ENCODE results near the gene ACSF2.

ACSF2 gene

DNA sequence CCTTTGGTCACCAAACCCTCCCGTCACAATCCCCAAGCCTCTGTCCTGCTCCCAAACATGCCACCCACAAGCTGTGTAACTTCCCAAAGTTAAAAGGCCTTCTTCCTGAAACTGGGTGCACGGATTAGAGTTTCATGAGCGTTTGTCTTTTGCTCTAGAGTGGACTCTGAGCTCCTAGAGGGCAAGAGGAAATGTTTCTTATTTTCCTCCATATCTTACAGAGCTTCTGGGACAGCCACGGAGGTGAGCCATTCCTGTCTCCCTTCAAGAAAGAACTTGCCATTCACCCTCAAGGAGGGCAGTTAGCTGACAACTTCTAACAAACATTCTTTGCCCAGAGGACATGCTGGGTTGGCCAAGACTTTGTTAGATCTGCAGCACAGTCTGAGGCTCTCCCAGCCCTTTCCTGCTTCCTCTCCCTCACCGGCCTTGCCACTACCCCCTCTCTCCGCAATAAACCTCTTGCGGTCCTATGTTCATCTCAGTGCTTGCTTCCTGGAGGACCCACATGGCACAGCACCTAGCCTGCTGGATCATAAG lies 79.6 kb downstream of the ACSF2 start:
- DNase-seq: no peak

DNA sequence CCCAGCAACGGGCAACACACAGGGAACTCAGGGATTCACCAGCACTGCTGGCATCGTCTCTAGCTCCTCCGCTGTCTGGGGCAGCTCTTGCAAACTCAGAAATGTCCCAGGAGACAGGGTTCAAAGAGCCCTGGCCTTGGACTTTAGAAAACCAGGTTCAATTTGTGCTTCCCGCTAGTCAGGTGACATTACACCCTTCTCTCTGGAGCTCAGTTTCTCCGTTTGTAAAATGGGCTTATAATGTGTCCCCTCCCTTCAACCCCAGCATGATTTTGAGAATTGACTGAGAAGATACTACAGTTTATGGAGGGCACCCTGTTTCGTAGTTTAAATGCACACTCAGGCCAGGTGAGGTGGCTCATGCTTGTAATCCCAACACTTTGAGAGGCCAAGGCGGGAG lies 80.3 kb downstream of the ACSF2 start:
- DNase-seq: no peak

DNA sequence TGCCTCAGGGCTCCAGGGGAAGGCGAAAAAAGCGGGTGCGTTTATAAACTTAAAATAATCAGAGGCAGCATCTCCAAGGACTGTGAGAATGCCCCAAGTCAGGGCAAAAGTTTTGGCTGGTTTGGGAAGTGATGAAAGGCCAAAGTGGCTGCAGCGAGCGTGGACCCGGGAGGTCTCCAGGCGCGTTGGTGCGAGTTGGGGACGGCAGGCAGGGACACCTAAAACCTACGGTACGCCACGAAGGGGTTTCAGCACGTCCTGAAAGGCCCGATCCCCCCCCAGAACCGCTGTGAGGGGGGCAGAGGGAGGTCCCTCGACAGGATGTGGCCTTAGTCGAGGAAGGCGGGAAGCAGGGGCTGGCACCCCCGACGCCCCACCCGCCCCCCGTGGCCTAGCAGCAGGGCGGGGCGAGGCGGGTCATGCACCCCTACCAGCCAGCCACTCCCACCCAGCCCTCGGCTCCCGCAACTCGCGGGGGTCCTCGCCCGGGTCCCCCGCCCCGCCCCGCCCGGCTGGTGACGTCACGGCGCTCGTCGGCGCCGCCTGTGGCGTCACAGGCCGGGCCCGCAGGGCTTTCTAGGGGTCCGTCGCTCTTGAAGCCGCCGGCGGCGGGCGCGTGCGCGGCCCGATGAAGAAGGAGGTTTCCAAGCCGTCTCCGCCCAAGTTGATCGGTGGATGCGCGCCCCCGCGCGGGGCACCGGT lies 82.0 kb downstream of the ACSF2 start, which contains the start of gene MYCBPAP:
Gene MYCBPAP, plus strand, starts transcription at position 569 of the 702 bp plus-strand sequence. CDS start 236 bp downstream, outside the sequence.
- DNase-seq: no peak

DNA sequence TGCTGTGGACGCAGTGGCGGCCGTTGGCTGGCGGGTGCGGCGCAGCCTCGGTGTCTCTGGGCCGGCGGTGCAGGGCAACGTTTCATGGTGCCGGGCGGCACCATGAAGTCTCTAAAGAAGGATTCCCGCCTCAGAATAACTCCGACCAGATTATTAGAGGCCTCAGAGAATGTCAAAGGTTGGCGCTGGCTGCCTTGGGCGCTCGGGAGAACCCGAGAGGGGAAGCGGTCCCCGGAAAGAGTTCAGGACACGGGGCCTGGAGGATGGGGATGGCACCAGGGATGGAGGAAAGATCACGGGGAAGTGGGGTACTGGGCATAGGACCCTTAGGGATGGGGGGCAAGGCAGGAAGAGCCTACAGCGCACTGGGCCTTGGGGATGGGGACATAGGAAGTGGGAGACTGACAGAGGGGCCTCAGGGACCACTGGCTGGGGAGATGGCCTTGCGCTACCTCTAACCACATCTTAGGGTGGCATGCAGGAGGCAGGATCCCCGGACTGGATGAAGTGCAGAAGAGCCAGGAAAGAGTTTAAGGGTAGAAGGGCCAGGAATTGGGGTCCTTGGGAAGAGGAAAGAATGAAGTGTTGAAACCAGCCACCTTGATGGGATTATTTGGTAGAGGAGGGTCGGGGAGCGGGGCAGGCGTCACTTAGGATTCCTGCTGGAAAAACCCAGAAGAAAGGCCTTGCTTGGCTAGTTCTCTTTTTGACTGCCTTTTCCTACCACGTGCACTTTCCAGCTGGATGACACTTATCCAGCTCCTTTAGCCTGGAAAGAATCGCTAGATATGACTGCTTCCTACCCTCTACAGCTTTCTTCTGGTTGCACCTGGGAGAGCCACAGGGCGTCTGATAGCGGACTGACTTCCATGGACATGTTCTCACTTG lies 82.8 kb downstream of the ACSF2 start:
- no peak for DNase-seq

DNA sequence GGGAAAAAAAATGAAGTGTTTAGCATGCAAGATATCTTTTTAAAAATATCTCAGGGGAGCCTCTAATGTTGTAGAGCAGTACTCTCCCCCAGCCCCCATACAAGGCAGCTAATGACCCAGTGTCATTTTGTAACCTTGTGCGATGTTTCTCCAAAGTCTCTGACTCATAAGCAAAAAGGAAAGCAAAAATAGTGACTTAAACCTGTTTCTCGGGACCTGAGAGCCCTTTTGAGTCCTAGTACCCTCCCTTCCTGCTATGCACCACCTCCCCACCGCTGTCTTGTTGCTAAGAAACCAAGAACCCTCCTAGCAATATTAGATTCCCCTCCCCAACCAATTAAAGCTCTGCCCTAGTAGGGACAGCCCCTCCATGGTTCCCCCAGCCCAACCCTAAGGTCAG lies 85.0 kb downstream of the ACSF2 start:
- DNase-seq: no peak

DNA sequence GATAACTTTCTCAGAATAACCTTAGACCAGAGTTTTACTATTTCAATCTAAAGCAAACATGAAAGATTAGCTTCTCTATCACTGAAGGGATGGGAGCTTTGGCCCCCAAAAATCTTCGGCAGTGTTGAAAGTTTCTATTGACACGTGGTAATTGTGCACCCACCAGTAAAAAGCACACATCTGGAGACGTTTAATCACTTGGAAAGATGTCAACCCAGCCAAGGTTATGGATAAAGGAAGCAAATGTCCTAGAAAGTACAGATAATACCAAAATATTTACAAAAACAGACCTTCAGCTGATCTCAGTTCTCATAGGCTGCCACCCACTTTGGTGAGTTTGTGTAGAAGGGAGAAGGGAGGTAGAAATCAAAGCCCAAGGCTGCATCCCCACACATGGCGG lies 87.5 kb downstream of the ACSF2 start:
- no peak for DNase-seq

DNA sequence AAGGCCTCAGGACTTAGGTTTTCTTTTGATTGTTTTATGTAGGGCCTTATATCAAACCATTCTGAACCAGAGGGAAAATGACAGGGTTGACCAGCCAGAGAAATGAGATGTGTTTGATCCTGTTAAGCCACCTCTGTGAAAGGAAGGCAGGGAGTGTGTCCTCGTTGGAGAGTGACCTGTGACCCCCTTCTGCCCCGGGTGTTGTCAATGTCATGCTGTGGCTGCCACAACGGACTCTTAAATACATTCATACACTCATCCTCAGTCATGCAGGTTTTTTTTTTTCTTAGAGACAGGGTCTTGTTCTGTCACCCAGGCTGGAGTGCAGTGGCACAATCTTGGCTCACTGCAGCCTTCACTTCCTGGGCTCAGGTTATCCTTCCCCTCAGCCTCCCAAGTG lies 88.4 kb downstream of the ACSF2 start:
- DNase-seq: no peak

DNA sequence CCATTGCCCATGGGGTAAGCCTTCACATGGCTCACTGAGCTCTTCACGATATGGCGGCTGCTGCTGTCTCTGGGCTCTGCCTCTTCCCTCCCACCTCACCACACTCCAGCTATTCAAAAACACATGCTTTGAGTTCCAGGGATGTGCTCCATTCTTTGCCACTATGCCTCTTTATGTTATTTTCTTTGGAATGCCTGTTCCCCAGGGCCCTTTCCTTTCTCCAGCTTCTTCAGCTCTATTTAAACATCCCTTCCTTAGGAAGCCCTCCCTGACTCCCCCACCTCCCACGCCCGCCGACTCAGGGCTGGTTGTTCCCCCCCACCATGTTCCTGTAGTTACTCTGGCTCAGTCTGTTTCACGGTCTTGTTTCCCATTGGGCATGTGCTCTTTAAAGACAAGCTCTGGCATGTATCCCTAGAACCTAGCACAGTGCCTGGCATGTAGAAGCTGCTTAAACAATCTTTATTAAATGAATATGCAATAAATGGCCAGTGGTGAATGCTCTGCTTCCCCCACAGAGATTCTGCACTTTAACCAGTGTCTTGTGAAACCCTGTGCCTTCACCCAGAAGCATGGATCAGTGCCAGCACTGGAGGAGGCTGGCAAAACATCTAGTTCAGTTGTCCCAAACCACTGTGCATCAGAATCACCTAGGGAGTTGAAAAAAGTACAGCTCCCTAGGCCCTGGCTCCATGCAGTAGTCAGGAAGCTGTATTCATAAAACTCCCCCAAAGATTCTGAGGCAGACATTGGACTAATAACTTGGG lies 89.1 kb downstream of the ACSF2 start:
- no peak for DNase-seq

DNA sequence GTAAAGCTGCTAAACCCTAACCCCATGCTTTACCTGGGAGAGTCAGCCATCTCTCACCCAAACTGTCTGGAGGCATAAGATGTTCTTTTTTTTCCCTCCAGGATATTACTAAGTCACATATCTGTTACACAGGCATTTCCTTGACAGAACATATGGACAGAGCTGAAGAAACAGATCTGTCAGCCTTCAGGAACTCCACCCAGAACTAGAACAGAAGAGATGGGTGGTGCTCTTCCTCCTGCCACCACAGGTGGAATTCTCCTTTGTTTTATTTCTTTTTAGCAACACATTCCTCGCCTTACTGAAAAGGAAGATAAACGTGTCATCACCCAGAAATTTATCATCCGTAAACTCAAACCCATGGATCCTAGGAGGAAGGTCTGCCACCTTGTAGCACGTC lies 91.0 kb downstream of the ACSF2 start:
- DNase-seq: no peak

DNA sequence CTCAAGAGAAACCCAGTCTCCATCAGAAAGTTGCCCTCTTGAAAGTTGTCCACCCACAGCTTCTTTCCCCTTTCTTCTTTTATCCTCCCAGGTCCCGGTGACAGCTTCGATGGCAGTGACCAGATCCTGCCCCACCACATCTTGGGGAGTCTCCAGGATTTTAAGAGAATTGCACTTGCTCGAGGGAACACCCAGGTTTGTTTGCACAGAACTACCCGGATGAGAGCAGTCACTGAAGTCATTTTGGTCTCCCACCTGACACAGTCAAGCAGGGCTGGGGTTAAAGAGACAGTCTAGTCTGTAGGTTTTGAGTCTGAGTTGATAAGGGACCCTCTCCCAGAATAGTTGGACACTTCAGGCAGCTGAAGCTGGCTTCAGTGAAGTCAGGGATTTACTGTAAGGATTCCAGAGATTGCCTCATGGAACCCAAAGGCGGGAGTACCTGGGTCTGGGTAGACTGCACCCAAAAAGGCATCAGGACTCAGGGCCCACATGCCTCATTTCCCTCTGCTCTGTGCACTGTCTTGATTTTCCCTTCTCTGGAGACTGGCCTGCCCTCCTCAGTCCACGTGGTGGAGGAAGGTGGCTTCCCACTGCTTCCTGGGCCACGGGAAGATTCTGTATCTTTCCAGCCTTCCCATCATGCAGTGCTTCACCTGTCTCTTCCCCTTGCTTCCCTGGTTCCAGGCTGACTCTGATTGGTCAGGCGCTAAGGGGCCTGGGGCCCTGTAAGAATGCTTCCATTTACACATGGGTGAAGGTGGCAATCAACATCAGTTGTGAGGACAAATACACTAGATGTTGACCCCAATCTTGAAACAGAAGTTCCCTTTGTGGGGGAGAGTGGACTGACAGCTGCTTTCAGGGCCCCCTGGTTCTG lies 91.7 kb downstream of the ACSF2 start:
- no peak for DNase-seq

DNA sequence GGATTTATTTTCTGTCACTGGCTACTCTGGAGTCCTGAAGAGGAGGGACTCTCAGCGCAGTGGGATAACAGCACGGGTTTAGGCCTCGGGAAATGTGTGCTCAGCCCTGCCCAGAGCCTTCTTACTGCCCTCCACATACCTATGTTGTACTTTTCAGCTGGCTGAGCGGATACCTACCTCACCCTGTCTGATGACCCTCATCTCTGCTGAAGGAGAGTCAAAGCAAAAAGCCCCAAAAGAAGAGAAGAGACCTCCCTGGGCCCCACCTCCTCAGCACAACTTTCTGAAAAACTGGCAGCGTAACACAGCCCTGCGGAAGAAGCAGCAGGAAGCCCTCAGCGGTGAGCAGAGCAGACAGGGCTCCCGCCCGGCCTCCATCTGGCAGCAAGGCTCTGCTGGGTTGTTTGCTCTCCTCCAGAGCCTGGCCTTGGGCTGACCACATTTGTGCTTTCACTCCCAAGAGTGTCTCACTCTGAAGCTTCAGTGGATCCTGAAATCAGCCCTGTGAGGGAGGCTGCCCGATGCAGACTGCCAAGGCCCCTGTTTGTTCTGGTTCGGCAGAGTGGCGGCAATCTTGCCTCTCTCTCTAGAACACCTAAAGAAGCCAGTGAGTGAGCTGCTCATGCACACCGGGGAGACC lies 92.5 kb downstream of the ACSF2 start:
- DNase-seq: no peak

DNA sequence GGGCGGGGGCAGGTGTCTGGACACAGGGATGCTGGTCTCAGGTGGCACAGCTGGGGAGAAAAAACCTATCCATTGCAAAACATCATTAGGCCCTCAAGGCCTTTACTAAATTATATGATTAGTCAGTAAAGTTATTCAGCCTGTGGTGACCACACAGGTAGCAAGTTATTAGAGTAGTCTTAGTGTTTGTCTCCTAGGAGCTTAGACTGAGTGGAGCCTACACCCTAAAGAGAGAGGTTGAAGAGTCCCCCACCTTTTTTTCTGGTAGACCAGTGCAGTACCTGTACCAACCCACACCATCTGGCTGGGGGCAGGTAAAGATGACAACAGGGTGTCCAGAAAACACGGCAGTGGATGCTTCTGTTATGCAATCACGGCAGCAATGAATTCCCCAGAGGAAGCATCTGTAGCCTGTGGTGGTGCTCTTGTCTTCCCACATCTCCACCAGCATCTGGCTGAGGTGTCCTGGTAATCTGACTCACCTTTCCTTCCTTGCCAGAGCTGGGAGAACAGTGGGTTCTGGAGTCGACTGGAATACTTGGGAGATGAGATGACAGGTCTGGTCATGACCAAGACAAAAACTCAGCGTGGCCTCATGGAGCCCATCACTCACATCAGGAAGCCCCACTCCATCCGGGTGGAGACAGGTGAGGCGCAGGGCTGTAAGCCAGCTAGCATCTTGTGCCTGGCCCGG lies 93.3 kb downstream of the ACSF2 start:
- no peak for DNase-seq

DNA sequence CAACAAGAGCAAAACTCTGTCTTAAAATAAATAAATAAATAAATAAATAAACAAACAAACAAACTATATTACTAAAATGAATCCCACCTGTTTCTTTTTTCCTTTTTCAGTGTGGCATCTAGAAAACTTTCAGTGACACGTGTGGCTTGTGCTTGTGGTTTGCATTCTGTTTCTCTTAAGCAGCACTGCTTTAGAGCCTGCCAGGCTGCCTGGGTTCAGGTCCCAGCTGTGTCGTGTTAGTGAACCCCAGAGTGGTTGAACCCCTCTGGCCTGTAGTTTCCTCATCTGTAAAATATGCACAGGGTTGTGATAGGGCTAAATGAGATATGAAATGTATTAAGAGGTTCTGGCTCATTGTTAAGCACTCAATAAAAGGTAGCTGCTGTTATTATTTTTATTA lies 94.5 kb downstream of the ACSF2 start:
- DNase-seq: no peak

DNA sequence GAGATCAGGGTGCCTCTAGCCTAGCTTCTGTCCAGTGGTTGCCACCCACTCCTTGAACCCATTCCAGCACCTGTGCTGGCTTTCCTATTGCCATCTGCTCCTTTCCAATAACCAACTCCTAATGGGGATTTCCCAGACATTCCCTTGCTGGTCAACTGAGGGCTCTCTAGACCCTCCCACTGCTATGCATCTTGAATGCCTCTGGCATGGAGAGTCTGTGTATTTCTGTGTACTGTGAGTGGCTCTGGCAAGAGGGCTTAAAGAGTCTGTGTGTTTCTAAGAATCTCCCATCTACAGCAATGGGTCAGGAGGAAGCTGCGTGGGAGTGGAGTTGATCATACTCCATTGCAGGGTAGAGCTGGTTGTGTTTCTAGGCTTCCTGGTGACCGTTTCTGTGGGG lies 95.5 kb downstream of the ACSF2 start:
- DNase-seq: no peak

DNA sequence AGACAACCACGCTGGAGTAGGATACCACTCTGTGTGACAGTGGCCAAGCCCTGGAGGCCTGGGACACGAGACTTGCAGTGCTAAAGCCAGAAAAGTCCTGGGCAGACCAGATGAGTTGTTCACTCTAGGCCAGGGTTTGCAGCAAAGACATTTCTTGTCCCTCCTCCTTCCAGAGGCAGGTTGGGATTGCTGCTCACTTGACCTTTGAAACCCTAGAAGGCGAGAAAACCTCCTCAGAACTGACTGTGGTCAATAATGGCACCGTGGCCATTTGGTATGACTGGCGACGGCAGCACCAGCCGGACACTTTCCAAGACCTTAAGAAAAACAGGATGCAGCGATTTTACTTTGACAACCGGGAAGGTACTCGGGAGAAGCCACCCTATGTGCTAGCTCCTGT lies 96.7 kb downstream of the ACSF2 start:
- no peak for DNase-seq

DNA sequence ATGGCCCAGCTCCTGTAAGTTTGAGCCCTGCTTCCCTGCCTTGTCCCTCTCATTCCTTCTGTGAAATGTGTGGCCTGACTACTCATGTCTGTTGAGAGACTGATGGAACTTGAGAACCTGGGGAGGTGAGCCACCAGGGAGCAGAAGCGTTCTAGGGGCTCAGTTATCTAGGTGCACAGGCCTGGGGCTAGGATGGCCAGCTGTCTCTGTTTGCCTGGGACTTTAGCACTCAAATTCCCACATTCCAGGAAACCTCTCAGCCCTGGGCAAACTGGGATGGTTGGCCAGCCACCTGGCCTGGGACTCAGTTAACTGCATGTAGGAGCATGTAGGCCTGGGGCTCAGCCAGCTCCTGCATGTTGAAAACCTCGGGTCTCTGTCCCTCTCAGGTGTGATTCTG lies 97.2 kb downstream of the ACSF2 start:
- no peak for DNase-seq
